GM12872 (cell line): Measurements from ENCODE around the gene ZNF121.

ENCODE experiments used
- CTCF ChIP-seq: IDR thresholded peaks from 3 replicates; pipeline ENCODE4 v1.5.1; 2011; ENCODE audit warnings: low read depth, mild to moderate bottlenecking, low read length, moderate library complexity; ENCODE audit not compliant: insufficient read depth

ZNF121 gene

GRCh38 chr19:9584073-9584833, at the start of gene ZNF121:
Gene ZNF121, minus strand, starts transcription at chr19:9584504. Its CDS starts 16,407 bp downstream, at chr19:9568097.
- TF ChIP-seq CTCF, result no peak

GRCh38 chr19:9627856-9628255, 43.6 kb upstream of the ZNF121 start:
- TF ChIP-seq CTCF, result no peak

- TF ChIP-seq CTCF, result no peak
Observed at GRCh38 chr19:9622531-9622930, 38.2 kb upstream of the ZNF121 start.

GRCh38 chr19:9621156-9622037, 37.1 kb upstream of the ZNF121 start, which contains the start of gene ZNF561:
Gene ZNF561, minus strand, starts transcription at chr19:9621232. Its CDS starts 1,776 bp downstream, at chr19:9619456.
- no peak for TF ChIP-seq CTCF

GRCh38 chr19:9620842-9621155, 36.5 kb upstream of the ZNF121 start:
- TF ChIP-seq CTCF, result no peak

GRCh38 chr19:9615844-9616243, 31.5 kb upstream of the ZNF121 start:
- no peak for TF ChIP-seq CTCF

GRCh38 chr19:9610484-9611113, 26.3 kb upstream of the ZNF121 start:
- TF ChIP-seq CTCF, result no peak
